WTC11 (cell line): ENCODE data around the gene NAV2. TPM values are rescaled to one million over a fixed set of nuclear protein-coding genes. Genes with fewer than 3 reads are reported as not detected.

Experiments
- ATAC-seq: fragments of 200-7000 bp; cut with Tn5 transposase; 2 replicates; pipeline ENCODE4 v1.10.0; 2021; ENCODE audit warnings: mild to moderate bottlenecking, moderate library complexity
- CTCF ChIA-PET: fragments of 300-600 bp; sonication (Branson Sonifier 250); formaldehyde crosslinking; loops from one replicate; lab custom pipeline; 2021; ENCODE audit warnings: antibody characterized with exemption; lab: Charles Lee
- POLR2A ChIA-PET: fragments of 350-600 bp; sonication (Branson Sonifier 250); formaldehyde crosslinking; loops from one replicate; lab custom pipeline; 2021; ENCODE audit warnings: antibody characterized with exemption; lab: Charles Lee
- DNase-seq: peaks from one replicate; pipeline ENCODE4 v3.0.0; 2021; ENCODE audit warnings: low spot score
- H3K27ac Mint-ChIP-seq: 2 replicates; pipeline ENCODE4 v1.8.0; 2021; ENCODE audit warnings: mixed read lengths
- H3K27me3 Mint-ChIP-seq: 2 replicates; pipeline ENCODE4 v1.8.0; 2021; ENCODE audit warnings: low read depth, mild to moderate bottlenecking, moderate library complexity, mixed read lengths
- H3K36me3 Mint-ChIP-seq: 2 replicates; pipeline ENCODE4 v1.8.0; 2021; ENCODE audit warnings: mixed read lengths
- H3K4me1 Mint-ChIP-seq: 2 replicates; pipeline ENCODE4 v1.8.0; 2022; ENCODE audit warnings: mixed read lengths
- H3K4me3 Mint-ChIP-seq: 2 replicates; pipeline ENCODE4 v1.8.0; 2021; ENCODE audit warnings: mild to moderate bottlenecking, moderate library complexity, mixed read lengths
- H3K9me3 Mint-ChIP-seq: 2 replicates; pipeline ENCODE4 v1.8.0; 2021; ENCODE audit warnings: mixed read lengths
- AFF4 ChIP-seq: sonication (generic); formaldehyde crosslinking; IDR thresholded peaks from 2 replicates; pipeline ENCODE4 v1.8.1; 2023; ENCODE audit warnings: mild to moderate bottlenecking, missing genetic modification reagents, borderline replicate concordance
- CREM ChIP-seq: sonication (generic); formaldehyde crosslinking; IDR thresholded peaks from 2 replicates; pipeline ENCODE4 v1.8.1; 2022; ENCODE audit warnings: mild to moderate bottlenecking, missing genetic modification reagents, moderate library complexity
- FOXP1 ChIP-seq: sonication (generic); formaldehyde crosslinking; IDR thresholded peaks from 2 replicates; pipeline ENCODE4 v1.8.0; 2022; ENCODE audit warnings: missing genetic modification reagents, mild to moderate bottlenecking, moderate library complexity, borderline replicate concordance
- IRF2 ChIP-seq: sonication (generic); formaldehyde crosslinking; IDR thresholded peaks from 2 replicates; pipeline ENCODE4 v1.8.0; 2022; ENCODE audit warnings: low read depth, missing genetic modification reagents, borderline replicate concordance
- MXD4 ChIP-seq: fragments of 250-450 bp; sonication (Bioruptor Pico); IDR thresholded peaks from 2 replicates; pipeline ENCODE4 v1.8.0; 2021; ENCODE audit warnings: mild to moderate bottlenecking, moderate library complexity, borderline replicate concordance
- NFE2L1 ChIP-seq: sonication (generic); formaldehyde crosslinking; IDR thresholded peaks from 2 replicates; pipeline ENCODE4 v1.8.1; 2023; ENCODE audit warnings: missing genetic modification reagents
- RORB ChIP-seq: fragments of 250-450 bp; sonication (Bioruptor Pico); IDR thresholded peaks from 2 replicates; pipeline ENCODE4 v1.9.0; 2021; ENCODE audit warnings: mild to moderate bottlenecking
- SMAD3 ChIP-seq: sonication (generic); formaldehyde crosslinking; IDR thresholded peaks from 2 replicates; pipeline ENCODE4 v1.8.0; 2022; ENCODE audit warnings: missing genetic modification reagents, mild to moderate bottlenecking, borderline replicate concordance
- SOX15 ChIP-seq: fragments of 250-450 bp; sonication (Bioruptor Pico); IDR thresholded peaks from 2 replicates; pipeline ENCODE4 v1.9.0; 2021; ENCODE audit warnings: mild to moderate bottlenecking
- ZNF232 ChIP-seq: sonication (generic); formaldehyde crosslinking; IDR thresholded peaks from 2 replicates; pipeline ENCODE4 v1.8.0; 2022; ENCODE audit warnings: mild to moderate bottlenecking, missing genetic modification reagents
- ZNF425 ChIP-seq: fragments of 250-450 bp; sonication (Bioruptor Pico); conservative IDR thresholded peaks from 2 replicates; pipeline ENCODE4 v1.9.0; 2021; ENCODE audit warnings: mild to moderate bottlenecking
- ZNF532 ChIP-seq: fragments of 250-450 bp; sonication (Bioruptor Pico); IDR thresholded peaks from 2 replicates; pipeline ENCODE4 v1.9.0; 2021; ENCODE audit warnings: mild to moderate bottlenecking, borderline replicate concordance
- total RNA-seq: library from RNA; stranded (reverse); gene quantifications from 3 replicates; pipeline ENCODE4 v1.2.3, GENCODE V29; 2021
- TF ChIP-seq, protein P1 (sequence below): sonication (generic); formaldehyde crosslinking; IDR thresholded peaks from 2 replicates; pipeline ENCODE4 v1.8.0; 2022; ENCODE audit warnings: missing genetic modification reagents
- TF ChIP-seq, protein P2 (sequence below): fragments of 250-450 bp; sonication (Bioruptor Pico); IDR thresholded peaks from 2 replicates; pipeline ENCODE4 v2.1.2; 2022; ENCODE audit warnings: mild to moderate bottlenecking, moderate library complexity
- TF ChIP-seq, protein P3 (sequence below): sonication (generic); formaldehyde crosslinking; IDR thresholded peaks from 2 replicates; pipeline ENCODE4 v1.8.1; 2023; ENCODE audit warnings: mild to moderate bottlenecking, missing genetic modification reagents, moderate library complexity

The NAV2 gene
- total RNA-seq, 1 experiment from 2014 or later, result 42.8 TPM

- TF ChIP-seq ZNF532 (CRISPR knock-in tag), result no peak
- TF ChIP-seq, all 79 proteins: peak for 0
These were observed 335.6 kb downstream of the NAV2 start (continued) for GRCh38 chr11:20048246-20048645.

DNA sequence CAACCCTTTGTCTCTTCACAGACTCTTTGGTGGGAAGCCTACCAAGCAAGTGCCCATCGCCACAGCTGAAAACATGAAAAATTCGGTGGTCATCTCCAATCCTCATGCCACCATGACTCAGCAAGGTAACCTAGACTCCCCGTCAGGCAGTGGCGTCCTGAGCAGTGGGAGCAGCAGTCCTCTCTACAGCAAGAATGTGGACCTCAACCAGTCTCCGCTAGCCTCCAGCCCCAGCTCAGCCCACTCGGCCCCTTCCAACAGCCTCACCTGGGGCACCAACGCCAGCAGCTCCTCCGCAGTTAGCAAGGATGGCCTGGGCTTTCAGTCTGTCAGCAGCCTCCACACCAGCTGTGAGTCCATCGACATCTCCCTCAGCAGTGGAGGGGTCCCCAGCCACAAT, 336.1 kb downstream of the NAV2 start:
- H3K4me3 Mint-ChIP-seq, result no peak overlapping the region
- peaks cover 70% of the 10 kb centered on the region for H3K36me3 Mint-ChIP-seq
- ChIA-PET POLR2A (interaction anchor here (1.1 kb wide), 1 partner anchor 27 kb away, joined by 3 read pairs; no protein-coding TSS in a partner anchor), CTCF (interaction anchor here (1.9 to 5.3 kb wide), 4 partner anchors 24 to 96 kb away, joined by 7 to 38 read pairs (median 14); no protein-coding TSS in a partner anchor)
- DNase-seq (no peak), ATAC-seq (no peak)
- H3K4me1 Mint-ChIP-seq, result peaks cover 35% of the 10 kb centered on the region
- no peaks in the 10 kb centered on the region for H3K27me3 Mint-ChIP-seq
- H3K9me3 Mint-ChIP-seq, result no peaks in the 10 kb centered on the region
- TF ChIP-seq NFE2L1 (CRISPR knock-in tag), result 0 out of 2 replicates have a peak, but pooled peaks have one; percentile 15
- no peak for TF ChIP-seq SOX15 (CRISPR knock-in tag)
- peak overlapping the region; percentile 31; the same call in 1 of the 2 replicates for H3K27ac Mint-ChIP-seq

- H3K36me3 Mint-ChIP-seq, result peaks cover 74% of the 10 kb centered on the region
- H3K27ac Mint-ChIP-seq, result peak overlapping the region; percentile 81
- H3K4me1 Mint-ChIP-seq, result peaks cover 35% of the 10 kb centered on the region
- no peak overlapping the region for H3K4me3 Mint-ChIP-seq
- no peaks in the 10 kb centered on the region for H3K27me3 Mint-ChIP-seq
- ChIA-PET POLR2A (interaction anchor here (1.1 kb wide), 1 partner anchor 27 kb away, joined by 3 read pairs; no protein-coding TSS in a partner anchor), CTCF (interaction anchor here (1.7 to 5.3 kb wide), 5 partner anchors 8 to 96 kb away, joined by 4 to 38 read pairs (median 10); no protein-coding TSS in a partner anchor)
- DNase-seq (no peak), ATAC-seq (no peak)
- no peaks in the 10 kb centered on the region for H3K9me3 Mint-ChIP-seq
- TF ChIP-seq IRF2 (CRISPR knock-in tag) (no peak), ZNF232 (no peak), CREM (CRISPR knock-in tag) (no peak), AFF4 (CRISPR knock-in tag) (no peak), RORB (CRISPR knock-in tag) (no peak), SMAD3 (no peak), ZNF425 (CRISPR knock-in tag) (no peak), FOXP1 (CRISPR knock-in tag) (no peak), MXD4 (CRISPR knock-in tag) (no peak)
- TF ChIP-seq, protein P1, sequence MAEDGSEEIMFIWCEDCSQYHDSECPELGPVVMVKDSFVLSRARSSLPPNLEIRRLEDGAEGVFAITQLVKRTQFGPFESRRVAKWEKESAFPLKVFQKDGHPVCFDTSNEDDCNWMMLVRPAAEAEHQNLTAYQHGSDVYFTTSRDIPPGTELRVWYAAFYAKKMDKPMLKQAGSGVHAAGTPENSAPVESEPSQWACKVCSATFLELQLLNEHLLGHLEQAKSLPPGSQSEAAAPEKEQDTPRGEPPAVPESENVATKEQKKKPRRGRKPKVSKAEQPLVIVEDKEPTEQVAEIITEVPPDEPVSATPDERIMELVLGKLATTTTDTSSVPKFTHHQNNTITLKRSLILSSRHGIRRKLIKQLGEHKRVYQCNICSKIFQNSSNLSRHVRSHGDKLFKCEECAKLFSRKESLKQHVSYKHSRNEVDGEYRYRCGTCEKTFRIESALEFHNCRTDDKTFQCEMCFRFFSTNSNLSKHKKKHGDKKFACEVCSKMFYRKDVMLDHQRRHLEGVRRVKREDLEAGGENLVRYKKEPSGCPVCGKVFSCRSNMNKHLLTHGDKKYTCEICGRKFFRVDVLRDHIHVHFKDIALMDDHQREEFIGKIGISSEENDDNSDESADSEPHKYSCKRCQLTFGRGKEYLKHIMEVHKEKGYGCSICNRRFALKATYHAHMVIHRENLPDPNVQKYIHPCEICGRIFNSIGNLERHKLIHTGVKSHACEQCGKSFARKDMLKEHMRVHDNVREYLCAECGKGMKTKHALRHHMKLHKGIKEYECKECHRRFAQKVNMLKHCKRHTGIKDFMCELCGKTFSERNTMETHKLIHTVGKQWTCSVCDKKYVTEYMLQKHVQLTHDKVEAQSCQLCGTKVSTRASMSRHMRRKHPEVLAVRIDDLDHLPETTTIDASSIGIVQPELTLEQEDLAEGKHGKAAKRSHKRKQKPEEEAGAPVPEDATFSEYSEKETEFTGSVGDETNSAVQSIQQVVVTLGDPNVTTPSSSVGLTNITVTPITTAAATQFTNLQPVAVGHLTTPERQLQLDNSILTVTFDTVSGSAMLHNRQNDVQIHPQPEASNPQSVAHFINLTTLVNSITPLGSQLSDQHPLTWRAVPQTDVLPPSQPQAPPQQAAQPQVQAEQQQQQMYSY, result no peak
- TF ChIP-seq, protein P2, sequence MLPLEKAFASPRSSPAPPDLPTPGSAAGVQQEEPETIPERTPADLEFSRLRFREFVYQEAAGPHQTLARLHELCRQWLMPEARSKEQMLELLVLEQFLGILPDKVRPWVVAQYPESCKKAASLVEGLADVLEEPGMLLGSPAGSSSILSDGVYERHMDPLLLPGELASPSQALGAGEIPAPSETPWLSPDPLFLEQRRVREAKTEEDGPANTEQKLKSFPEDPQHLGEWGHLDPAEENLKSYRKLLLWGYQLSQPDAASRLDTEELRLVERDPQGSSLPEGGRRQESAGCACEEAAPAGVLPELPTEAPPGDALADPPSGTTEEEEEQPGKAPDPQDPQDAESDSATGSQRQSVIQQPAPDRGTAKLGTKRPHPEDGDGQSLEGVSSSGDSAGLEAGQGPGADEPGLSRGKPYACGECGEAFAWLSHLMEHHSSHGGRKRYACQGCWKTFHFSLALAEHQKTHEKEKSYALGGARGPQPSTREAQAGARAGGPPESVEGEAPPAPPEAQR (CRISPR knock-in tag), result no peak
- TF ChIP-seq, protein P3, sequence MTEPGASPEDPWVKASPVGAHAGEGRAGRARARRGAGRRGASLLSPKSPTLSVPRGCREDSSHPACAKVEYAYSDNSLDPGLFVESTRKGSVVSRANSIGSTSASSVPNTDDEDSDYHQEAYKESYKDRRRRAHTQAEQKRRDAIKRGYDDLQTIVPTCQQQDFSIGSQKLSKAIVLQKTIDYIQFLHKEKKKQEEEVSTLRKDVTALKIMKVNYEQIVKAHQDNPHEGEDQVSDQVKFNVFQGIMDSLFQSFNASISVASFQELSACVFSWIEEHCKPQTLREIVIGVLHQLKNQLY (CRISPR knock-in tag), result no peak
These were observed 336.6 kb downstream of the NAV2 start for GRCh38 chr11:20049231-20049630.
